GM19238 (cell line): ENCODE results near the gene PLA1A.
A peak's percentile ranks its signal among the peaks of the same experiment; 100 is the strongest.
"Not testable (repeated sequence)": the region's sequence is repeated elsewhere in the genome, so short reads cannot be mapped to it uniquely, and the experiment has no call there.

ENCODE experiments used
- DNase-seq: peaks from one replicate; pipeline ENCODE4 v3.0.0; 2011; ENCODE audit warnings: low spot score; ENCODE audit not compliant: insufficient read length

PLA1A gene, protein sequence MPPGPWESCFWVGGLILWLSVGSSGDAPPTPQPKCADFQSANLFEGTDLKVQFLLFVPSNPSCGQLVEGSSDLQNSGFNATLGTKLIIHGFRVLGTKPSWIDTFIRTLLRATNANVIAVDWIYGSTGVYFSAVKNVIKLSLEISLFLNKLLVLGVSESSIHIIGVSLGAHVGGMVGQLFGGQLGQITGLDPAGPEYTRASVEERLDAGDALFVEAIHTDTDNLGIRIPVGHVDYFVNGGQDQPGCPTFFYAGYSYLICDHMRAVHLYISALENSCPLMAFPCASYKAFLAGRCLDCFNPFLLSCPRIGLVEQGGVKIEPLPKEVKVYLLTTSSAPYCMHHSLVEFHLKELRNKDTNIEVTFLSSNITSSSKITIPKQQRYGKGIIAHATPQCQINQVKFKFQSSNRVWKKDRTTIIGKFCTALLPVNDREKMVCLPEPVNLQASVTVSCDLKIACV

DNA sequence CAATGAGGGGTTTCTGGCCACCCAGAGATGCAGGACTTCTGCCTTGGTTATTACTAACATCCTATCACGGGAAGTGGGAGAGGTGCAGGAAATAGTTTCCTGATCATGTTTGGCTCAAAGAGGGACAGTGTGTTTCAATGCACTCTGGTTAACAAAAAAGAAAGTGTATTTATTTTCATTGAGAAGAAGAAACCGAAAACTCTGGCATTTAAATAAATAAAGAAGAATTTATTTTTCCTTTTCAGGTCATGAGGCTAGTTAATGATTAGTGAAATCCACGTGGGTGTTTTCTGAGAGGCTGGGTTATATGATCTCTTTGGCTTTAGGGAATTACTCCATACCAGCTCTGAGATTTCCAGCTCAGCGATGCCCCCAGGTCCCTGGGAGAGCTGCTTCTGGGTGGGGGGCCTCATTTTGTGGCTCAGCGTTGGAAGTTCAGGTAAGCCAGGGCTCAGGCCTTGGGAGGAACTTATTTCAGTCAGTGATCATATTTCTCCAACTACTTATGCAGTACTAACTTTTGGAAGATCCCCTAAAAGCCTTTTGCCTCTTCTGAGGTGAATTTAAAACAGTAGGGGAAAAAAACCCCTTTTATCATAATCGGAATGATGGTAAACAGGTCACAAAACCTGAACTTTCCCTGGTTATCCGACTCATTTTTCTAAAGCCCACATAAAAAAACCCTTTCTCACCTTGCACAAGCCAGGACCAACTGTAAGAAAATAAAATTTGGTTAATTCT is at the start of gene PLA1A:
Gene PLA1A (plus strand): TSS at position 338 of the 741 bp plus-strand sequence. CDS start 29 bp downstream, at position 367.
- DNase-seq: no peak

DNA sequence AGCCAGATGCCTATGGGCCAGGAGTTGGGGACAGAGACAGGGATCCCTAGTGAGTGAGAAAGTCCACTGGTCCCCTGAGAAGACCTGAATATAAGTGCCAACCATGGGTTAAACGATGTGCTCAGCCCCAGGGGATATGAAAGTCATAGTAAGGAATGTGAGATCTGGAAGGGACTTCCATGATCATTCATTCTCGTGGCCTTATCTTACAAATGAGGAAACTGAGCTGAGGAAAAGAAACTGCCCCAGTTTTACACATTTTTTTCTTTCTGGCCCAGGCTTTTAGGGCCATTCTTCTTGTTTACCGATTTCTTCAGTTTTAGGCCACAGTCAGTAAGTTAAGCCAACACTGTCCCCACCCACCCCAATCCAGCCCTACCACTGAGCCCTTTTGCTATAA is 49.3 kb upstream of the PLA1A start:
- no peak for DNase-seq

DNA sequence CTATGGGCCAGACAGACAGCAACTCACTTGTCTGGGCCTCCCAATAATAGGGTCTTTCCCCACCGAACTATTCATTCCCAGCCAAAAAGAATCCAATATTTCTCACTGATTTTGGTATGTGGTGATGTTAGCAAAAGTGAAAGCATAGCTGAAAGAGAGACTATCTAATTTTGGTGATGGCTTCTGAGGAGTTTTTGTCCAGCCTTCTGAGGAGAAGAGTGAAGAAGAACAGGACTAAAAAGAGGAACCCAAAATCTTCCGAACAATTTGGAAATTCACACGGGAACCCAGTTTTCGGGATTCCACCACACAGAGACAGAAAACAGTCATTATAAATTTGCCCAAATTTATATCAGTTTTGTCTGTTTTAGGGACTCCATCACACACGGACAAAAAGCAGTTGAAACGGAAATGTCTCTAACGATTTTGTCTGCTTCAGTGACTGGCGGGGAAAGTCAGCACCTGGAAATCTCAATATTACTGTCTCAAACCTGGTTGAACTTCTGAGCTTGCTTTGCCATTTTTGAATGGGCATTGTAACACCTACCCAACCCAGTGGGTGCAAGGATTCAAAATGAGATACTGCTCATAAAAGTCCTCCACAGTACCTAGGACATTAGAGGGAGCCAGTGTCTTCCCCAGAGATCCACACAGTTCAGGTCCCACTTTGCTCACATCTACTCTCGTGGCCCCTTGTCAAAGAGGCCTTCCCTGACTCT is 47.3 kb upstream of the PLA1A start:
- DNase-seq: no peak

DNA sequence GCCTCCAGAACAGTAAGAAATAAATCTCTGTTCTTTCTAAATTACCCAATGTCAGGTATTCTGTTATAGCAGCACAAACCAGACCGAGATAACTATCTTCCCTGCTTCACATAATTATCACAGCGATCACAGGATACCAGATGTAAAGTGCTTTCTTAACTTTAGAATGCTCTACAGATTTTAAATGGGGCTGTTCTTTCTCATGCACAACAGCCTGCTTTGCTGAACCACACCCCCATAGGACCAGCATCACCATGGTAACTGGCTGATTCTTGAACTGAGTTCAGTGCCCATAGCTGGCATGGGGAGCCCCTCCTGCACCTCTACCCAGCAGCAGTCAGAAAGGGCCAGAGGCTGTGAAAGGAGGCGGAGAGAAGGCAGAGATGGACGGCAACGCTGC is 46.1 kb upstream of the PLA1A start:
- no peak for DNase-seq

DNA sequence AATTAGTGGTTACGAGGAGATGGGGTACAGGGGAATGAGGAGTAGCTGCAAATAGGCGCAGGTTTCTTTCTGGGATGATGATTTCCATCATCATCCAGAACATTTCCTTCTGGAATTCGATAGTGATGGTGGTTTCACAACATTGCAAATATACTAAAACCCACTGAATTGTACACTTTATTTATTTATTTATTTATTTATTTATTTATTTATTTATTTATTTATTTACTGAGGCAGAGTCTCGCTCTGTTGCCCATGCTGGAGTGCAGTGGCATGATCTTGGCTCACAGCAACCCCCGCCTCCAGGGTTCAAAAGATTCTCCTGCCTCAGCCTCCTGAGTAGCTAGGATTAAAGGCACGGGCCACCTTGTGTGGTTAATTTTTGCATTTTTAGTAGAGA is 44.8 kb upstream of the PLA1A start:
- DNase-seq: not testable (repeated sequence)

DNA sequence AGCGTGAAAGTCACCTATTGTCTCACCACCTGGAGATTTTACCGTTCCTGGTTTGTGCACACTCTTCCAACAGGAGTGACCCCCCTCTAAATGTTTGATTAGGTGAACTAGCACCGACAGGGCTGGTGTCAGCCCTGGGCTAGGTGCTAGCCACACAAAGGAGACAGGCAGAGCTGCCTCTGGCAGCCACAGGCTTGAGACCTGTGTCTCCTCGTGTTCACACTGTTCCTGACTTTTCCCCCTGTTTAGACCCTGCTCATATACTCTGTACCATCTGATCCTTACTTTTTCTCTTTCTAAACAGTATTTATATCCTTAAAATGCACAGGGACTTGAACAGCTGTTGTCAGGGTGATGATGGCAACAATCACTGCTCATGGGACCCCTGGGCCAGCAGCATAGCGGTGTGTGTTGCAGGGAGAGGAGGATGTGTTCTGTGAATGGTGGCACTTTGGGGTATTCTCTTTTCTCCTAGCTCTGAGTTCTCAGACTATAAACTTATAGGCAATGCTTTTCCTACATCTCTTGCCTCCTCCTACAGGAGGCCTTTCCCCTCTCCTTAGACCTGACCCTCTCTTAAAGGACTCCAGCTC is 43.8 kb upstream of the PLA1A start:
- no peak for DNase-seq

DNA sequence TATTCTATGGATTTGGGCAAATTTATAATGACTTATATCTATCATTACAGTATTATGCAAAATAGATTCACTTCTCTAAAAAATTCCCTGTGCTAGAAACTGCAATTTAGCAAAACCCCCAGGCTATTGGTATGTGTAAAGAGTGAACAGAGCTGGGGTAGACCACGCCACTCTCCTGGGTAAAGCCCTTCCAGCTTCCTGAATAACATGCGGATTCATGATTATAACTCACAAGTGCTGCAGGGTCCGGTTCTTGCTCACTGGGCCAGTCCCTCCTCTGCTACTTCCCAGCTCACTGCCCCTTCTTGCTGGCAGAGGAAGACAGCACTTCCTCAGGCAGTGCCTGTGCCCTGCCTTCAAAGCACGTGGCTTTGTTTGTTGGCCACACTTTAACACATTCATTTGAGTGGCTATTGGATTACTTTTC is 42.4 kb upstream of the PLA1A start:
- DNase-seq: no peak

DNA sequence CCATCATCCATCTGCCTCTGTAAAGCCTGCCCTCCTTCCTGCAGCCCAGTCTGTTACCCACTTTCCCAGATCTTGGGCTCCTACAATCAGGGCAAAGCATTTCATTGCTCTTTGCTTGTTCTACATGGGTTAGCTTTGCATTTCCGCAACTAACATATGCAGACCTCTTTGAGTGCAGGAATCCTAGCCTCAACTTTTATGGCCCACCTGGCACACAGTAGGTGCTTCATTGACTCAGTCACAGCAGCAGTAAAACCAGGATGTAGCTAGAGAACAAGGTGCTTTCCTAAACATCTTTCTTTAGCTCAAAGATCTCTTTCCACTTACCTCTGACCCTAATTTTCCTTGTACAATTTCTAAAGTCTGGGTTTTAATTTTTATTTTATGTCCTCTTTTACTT is 41.8 kb upstream of the PLA1A start:
- DNase-seq: no peak

DNA sequence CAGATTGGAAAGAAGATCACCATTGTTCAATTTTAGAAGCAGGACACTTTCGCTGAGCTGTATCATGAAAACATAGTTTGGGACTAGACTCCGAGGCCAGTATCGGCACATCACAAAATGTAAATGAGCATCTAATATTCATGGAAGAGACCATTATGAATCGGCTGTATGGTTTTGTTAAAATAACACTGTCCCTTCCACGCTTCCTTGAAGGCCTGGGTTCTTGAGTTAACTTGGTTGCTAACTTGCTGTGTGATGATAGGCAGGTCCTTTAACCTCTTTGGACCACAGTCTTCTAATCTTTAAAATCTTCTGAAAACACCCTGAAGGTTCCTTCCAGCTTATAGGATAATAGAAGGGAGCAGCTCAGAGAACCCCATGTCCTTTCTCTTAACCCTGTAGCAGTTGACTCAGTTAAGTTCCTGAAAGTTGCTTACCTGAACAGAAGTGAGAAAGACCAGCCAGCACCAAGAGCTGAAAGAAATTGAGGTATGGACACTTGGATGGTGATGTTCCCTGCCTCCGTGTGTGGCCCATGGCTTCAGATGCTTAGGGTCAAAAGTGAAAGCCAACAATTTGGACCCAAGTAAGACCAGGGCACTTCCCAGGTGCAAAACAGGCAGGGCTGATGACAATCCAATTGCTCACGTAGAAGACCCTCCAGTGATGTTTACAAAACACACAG is 40.4 kb upstream of the PLA1A start:
- no peak for DNase-seq

DNA sequence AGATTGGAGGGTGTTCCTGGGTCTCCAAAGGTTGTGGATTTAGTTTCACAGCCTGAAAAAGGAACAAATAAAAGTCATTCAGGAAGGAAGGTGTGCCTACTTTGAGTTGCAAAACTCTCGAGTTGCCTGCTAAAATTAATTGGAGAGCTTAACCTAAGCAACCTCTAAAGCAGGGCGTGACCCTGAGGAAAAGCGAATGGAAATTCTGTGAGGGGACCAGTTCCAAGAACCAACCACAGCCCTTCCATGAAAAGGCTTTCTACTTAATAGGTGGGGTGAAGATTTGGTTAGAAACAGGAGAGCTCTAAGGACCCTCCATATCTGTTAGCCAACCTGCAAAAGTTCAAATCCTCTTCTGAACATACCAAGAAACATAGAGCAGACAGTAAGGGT is 39.8 kb upstream of the PLA1A start:
- no peak for DNase-seq

DNA sequence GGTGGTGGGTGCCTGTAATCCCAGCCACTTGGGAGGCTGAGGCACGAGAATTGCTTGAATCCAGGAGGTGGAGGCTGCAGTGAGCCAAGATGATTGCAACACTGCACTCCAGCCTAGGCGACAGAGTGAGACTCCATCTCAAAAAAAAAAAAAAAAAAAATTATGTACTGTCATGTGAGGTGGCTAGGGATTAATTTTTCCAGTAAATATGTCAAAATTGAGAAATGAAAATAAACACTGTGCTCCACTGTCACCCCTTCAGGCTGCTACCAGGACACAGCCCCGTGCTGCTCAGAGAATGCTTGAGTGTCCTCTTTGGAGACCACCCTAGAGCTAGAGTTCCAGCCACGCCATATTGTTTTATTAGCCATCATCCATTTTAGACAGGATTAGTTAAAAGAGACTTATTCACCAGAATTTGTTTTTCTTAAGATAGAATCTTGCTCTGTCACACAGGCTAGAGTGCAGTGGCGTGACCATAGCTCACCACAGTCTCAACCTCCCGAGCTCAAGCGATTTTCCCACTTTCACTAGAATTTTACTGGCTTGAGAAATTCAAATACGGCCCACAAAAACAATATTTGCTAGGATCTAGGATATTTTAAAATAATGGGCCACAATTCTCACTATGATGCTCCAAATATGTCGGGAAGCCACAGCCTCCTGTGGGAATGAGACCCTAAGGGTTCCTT is 38.9 kb upstream of the PLA1A start:
- no peak for DNase-seq

DNA sequence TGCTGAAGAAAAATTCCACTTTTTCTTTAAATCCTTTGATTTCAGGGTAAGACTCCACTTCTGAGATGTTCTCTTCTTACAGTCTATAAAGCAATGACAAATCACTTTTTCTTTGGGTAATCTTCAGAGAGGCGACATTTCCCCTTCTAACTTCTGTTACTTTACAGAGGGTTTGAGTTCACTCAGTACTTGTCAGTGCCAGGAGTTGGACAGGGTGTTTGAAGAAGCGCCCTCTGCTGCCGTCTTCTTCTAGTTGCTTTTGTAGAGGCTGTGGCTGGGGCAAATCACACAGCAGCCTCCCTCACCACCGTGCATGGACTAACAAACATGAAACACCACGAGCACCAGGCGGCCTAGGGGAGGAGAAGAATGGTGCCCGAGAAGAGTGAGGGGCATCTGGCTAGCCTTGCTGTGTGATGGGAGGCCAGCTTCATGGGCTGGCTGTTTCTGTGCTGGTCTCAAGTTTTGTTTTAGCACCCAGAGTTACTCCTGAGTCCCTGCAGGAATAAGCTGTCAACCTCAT is 38.2 kb upstream of the PLA1A start, which contains the start of gene CD80:
Gene CD80 (minus strand): TSS at position 174 of the 523 bp plus-strand sequence. CDS start 1,886 bp downstream, outside the sequence.
- no peak for DNase-seq

DNA sequence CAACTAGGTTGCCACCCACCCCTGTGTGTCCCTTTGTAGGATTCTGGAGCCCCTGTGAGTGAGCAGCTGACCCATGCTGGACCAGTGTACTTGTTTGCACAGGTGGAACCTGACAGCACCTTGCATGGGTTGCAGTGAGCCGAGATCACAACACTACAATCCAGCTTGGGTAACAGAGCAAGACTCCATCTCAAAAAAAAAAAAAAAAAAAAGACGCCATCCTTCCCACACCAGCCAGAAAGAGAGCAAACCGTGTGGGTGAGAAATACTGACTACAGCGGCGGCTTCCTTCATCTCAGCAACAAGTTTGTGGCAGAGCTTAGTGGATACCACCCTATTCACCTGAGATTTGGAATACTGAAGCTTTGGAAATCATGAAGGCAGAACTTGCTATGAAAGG is 37.5 kb upstream of the PLA1A start:
- no peak for DNase-seq

DNA sequence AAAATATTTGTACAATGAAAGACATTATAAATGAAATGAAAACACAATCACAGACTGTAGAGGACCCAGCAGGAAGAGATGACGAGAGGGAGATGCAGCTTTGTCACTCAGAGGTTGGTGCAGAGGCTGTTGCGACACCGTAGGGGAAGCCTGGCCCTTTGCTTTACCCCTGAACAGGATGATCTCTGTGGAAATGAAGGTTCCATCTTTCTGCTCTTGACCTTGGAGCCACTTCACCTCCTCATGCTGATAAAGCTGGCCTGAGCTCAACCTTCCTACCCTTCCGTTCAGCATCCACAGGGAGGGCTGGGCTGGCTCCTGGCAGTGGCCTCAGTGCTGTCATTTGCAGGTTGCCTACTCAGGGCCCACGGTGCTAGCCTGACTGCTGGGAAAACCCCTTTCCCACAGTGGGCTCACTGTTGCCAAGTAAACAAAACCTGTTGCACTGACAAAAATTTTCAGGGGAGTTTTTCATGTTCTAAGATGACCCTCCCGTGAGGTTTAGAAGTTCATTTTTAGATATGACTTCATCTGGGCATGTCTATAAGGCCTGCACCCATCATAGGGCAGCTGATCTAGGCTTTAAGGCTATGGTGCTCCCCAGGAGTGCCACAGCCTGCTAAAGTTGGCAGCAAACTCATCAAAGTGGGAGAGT is 35.3 kb upstream of the PLA1A start:
- DNase-seq: peak; percentile 42

DNA sequence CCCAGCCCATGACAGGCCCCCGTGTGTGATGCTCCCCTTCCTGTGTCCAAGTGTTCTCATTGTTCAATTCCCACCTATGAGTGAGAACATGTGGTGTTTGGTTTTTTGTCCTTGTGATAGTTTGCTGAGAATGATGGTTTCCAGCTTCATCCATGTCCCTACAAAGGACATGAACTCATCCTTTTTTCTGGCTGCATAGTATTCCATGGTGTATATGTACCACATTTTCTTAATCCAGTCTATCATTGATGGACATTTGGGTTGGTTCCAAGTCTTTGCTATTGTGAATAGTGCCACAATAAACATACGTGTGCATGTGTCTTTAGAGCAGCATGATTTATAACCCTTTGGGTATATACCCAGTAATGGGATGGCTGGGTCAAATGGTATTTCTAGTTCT is 34.4 kb upstream of the PLA1A start:
- not testable (repeated sequence) for DNase-seq

DNA sequence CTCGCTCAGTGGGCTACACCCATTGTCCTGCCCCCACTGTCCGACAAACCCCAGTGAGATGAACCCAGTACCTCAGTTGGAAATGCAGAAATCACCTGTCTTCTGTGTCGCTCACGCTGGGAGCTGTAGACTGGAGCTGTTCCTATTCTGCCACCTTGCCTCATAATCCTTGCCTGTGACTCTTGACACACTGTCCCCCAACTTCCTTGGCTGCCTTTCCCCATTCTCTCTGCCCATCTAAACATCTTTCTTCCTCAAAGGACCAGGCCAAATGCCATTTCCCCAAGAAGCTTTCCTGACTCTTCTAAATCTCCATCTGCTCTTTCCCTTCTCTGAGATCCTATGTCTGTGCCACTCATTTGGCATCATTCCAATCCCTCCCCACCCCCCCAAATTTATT is 28.5 kb upstream of the PLA1A start:
- no peak for DNase-seq

DNA sequence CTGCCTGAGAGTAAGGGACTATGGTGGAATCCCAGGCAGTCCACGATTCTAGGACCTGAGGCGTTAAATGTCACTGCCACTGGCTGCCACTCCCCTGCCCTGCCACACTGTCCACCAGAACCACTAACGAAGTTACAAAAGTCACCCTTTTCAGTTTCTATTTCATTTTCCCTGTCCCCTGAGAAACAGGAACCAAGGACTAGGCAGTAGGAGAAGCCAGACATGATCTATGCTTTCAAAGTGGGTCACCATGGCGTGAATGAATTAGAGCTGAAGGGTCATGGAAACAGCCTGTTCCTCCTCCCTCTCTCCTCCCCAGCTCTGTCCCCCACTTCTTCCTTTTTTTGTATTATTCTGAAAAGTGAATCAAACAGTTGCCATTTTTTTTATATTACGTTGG is 27.5 kb upstream of the PLA1A start:
- DNase-seq: no peak

DNA sequence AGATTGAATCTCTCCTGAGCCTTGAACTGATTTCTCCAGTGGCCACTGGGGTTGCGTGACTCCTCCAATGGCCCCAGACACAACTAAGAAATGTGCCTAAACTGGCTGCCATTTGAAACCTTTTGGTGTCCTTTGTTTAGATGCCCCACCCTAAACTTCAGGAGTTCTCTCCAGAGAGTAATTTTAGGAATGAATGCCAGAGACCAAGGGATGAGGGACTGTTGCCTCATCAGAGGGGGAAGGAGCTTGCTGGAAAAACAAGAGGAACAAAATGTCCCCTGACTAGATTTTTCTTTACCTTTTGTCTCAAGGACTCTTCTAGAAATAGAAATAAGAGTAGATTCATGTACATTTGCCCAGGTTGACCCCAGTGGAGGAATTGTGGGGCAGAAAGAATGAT is 26.5 kb upstream of the PLA1A start:
- no peak for DNase-seq

DNA sequence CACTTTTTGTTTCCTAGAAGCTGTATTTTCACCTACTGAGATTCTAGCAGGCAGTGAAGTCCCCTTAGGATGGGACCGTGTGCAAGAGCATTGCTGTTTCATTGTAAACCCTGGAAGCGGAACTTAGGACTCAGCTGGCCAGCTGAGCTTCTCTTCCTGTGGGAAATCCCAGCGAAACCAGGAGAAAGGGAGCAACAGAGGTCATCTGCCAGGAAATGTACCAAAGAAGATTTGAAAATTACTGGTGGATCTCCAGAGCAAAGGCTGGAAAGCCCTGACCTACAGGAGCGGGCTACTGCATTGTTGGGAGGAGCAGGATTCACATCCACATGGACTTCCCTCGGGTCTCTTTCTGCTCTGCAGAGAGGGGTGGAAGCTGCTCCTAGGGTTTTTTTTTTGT is 26.0 kb upstream of the PLA1A start:
- DNase-seq: no peak

DNA sequence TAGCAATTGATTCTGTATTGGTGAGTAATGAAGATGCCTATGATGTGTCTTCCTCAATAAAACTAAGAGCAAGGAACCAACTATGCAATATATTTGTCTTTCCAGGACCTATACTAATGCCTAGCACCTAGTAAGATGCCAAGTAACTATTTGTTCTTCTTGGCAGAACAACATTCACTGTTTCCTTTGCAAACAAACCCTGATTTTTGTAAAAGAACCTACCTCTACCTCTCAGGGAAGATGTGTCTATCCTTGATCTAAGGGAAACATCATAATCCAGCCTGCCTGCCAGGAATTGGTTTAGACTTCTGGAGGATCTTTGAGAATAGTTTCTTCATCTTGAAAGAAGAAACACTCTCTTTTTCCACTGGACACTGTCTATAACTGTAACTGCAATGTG is 22.2 kb upstream of the PLA1A start:
- no peak for DNase-seq
